Karpas-422 (cell line): Measurements from ENCODE around the gene RFPL3. TPM values are rescaled to one million over a fixed set of nuclear protein-coding genes. Genes with fewer than 3 reads are reported as not detected.

Experiments
- DNase-seq: peaks from one replicate; pipeline ENCODE4 v3.0.0-alpha.2; 2015
- H2AFZ ChIP-seq: fragments of 200-600 bp; sonication (generic); 2 replicates; pipeline ENCODE4 v1.6.1; 2014; ENCODE audit warnings: antibody characterized with exemption, low read length, mixed read lengths
- H3K27ac ChIP-seq: fragments of 200-600 bp; sonication (generic); 2 replicates; pipeline ENCODE4 v1.5.1; 2014; ENCODE audit warnings: mild to moderate bottlenecking, low read length, moderate library complexity
- H3K27me3 ChIP-seq: fragments of 200-600 bp; sonication (generic); 2 replicates; pipeline ENCODE4 v1.6.1; 2014; ENCODE audit warnings: low read length, mixed read lengths
- H3K36me3 ChIP-seq: fragments of 200-600 bp; sonication (generic); 2 replicates; pipeline ENCODE4 v1.6.1; 2014; ENCODE audit warnings: low read length, mixed read lengths; ENCODE audit not compliant: insufficient read depth
- H3K4me1 ChIP-seq: fragments of 200-600 bp; sonication (generic); 2 replicates; pipeline ENCODE4 v1.6.1; 2014; ENCODE audit warnings: mild to moderate bottlenecking, low read length, mixed read lengths
- H3K4me2 ChIP-seq: fragments of 200-600 bp; sonication (generic); 2 replicates; pipeline ENCODE4 v1.6.1; 2014; ENCODE audit warnings: low read length, low read depth, mild to moderate bottlenecking; ENCODE audit not compliant: poor library complexity, severe bottlenecking
- H3K4me3 ChIP-seq: fragments of 200-600 bp; sonication (generic); 2 replicates; pipeline ENCODE4 v1.5.1; 2014; ENCODE audit warnings: mild to moderate bottlenecking, antibody characterized with exemption, low read length, mixed read lengths
- H3K79me2 ChIP-seq: fragments of 200-600 bp; sonication (generic); 2 replicates; pipeline ENCODE4 v1.6.1; 2014; ENCODE audit warnings: mild to moderate bottlenecking, low read length, mixed read lengths
- H3K9ac ChIP-seq: fragments of 200-600 bp; sonication (generic); 2 replicates; pipeline ENCODE4 v1.6.0; 2014; ENCODE audit warnings: low read length
- H3K9me2 ChIP-seq: fragments of 200-600 bp; sonication (generic), shearing (Covaris generic); replicated peaks from 2 replicates; pipeline ENCODE4 v1.6.0; 2014; ENCODE audit warnings: mild to moderate bottlenecking, low read length, moderate library complexity; ENCODE audit not compliant: insufficient read depth
- H3K9me3 ChIP-seq: fragments of 300-700, 200-600 bp; sonication (generic); 2 replicates; pipeline ENCODE4 v1.6.1; 2014; ENCODE audit warnings: low read length, mixed read lengths
- H4K20me1 ChIP-seq: fragments of 200-600 bp; sonication (generic); 2 replicates; pipeline ENCODE4 v1.6.1; 2014; ENCODE audit warnings: mild to moderate bottlenecking, antibody characterized with exemption, low read length, low read depth; ENCODE audit not compliant: insufficient read depth
- total RNA-seq: library from RNA; depleted of rRNA; stranded (reverse); fragments of >200 nt; shearing (Covaris generic); gene quantifications from 2 replicates; pipeline ENCODE4 v1.2.3, GENCODE V29; 2014; ENCODE audit warnings: low replicate concordance

The RFPL3 gene
- total RNA-seq, 1 experiment from 2014 or later = not detected

DNA sequence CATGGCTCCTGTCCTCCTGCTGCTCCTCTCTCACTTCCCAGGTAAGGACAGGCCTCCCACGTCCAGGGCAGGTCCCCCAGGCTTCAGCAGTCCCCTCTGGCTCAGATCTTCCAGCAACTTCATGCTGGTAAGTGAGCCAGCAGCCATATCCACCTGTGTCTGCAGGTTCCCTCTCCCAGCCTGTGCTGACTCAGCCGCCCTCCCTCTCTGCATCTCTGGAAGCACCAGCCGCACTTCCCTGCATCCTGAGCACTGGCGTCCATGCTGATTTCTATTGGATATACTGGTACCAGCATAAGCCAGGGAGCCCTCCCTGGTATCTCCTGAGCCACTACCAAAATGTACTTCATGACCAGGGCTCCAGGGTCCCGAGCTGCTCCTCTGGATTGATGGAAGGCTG, 19.0 kb downstream of the RFPL3 start:
- Histone ChIP-seq H2AFZ (no peak overlapping the region), H3K79me2 (no peaks in the 10 kb centered on the region), H3K27ac (no peak overlapping the region), H3K9ac (no peak overlapping the region), H3K4me2 (no peak overlapping the region), H3K4me3 (no peak overlapping the region), H3K36me3 (no peaks in the 10 kb centered on the region), H4K20me1 (no peaks in the 10 kb centered on the region), H3K9me3 (no peaks in the 10 kb centered on the region), H3K4me1 (no peaks in the 10 kb centered on the region), H3K27me3 (no peaks in the 10 kb centered on the region), H3K9me2 (no peaks in the 10 kb centered on the region)
- no peak for DNase-seq

DNA sequence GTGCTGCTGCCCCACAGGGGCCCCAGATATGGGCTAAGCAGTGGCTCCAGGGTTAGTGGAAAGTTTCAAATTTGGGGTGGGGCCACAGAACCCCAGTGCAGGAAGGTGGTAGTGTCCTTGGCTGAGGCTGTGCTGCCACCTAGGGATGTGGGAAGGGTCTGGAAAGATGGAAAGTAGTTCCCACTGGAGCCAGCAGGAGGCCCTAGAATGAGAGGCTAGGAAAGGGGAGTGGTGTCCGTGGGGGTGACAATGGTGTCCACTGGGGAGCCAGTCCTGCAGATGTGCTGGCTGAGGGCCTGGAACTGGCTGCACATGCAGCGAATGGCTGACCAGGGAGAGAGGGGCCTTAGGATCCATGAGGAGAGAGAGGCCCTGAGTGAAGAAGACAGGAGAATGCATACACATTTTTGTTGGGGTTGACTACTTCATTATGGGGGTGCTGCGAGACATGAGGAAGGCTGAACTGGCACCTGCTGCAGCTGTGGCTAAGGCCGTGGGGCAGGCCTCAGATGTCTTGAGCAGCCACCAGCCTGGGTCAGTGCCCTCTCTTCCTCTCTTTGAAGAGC, 21.1 kb downstream of the RFPL3 start:
- Histone ChIP-seq H3K9me2 (no peaks in the 10 kb centered on the region), H3K36me3 (no peaks in the 10 kb centered on the region), H3K9me3 (no peaks in the 10 kb centered on the region), H4K20me1 (no peaks in the 10 kb centered on the region), H3K27me3 (no peaks in the 10 kb centered on the region), H2AFZ (no peak overlapping the region), H3K4me1 (no peaks in the 10 kb centered on the region), H3K79me2 (no peaks in the 10 kb centered on the region), H3K27ac (no peak overlapping the region), H3K4me2 (no peak overlapping the region), H3K9ac (no peak overlapping the region), H3K4me3 (no peak overlapping the region)
- peak; percentile 71 for DNase-seq

DNA sequence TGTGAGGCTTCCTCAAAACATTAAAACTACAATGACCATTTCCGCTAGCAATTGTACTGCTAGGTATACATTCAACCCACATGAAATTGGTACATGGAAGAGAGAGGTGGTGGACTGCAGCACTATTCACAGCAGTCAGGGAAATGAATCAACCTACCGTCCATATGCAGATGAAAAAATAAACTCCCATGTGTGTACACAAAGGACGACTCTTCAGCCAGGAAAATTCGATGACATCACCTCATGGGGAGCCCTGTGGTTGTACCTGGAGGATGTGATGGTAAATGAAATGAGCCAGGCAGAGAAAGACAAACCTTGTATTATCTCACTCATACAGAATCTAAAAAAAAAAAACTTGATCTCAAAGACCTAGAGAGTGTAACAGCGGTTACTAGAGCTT, 23.3 kb downstream of the RFPL3 start:
- no peak for DNase-seq

DNA sequence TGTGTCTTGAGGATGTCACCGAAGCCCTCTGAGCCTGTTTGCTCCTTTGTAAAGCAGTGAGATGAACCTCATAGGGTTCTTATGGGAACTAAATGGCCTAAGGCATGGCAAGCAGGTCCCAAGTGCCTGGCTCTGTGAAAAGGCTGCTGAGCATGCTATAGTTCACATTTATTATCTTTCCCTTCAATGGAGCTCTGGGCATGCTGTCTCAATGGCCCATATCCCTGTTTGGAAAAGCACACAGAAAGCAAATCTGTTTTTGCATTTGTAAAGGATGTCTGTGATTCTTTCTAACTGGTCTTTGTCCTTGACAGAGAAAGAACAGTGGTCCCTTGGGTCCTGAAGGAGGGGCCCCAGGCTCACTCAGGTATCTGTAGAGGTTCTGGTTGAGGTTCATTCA, 28.0 kb downstream of the RFPL3 start:
- H3K4me3 ChIP-seq = no peak overlapping the region
- no peak overlapping the region for H3K27ac ChIP-seq
- 0 out of 2 replicates have a peak, but pooled peaks cover 4% of the 10 kb centered on the region for H4K20me1 ChIP-seq
- no peaks in the 10 kb centered on the region for H3K79me2 ChIP-seq
- no peaks in the 10 kb centered on the region for H3K9me3 ChIP-seq
- no peaks in the 10 kb centered on the region for H3K27me3 ChIP-seq
- H3K4me2 ChIP-seq = no peak overlapping the region
- H3K9ac ChIP-seq = no peak overlapping the region
- peaks cover 26% of the 10 kb centered on the region; the same call in 1 of the 2 replicates for H3K36me3 ChIP-seq
- DNase-seq = no peak
- H3K4me1 ChIP-seq = no peaks in the 10 kb centered on the region
- no peaks in the 10 kb centered on the region for H3K9me2 ChIP-seq
- no peak overlapping the region for H2AFZ ChIP-seq

More for the DNA sequence above, 23.3 kb downstream of the RFPL3 start:
- no peaks in the 10 kb centered on the region for H3K9me2 ChIP-seq
- H3K79me2 ChIP-seq = no peaks in the 10 kb centered on the region
- H3K27ac ChIP-seq = no peak overlapping the region
- no peaks in the 10 kb centered on the region for H3K9me3 ChIP-seq
- no peak overlapping the region for H3K9ac ChIP-seq
- H2AFZ ChIP-seq = no peak overlapping the region
- peaks cover 3% of the 10 kb centered on the region; the same call in 1 of the 2 replicates for H3K36me3 ChIP-seq
- H3K27me3 ChIP-seq = no peaks in the 10 kb centered on the region
- H3K4me3 ChIP-seq = no peak overlapping the region
- no peaks in the 10 kb centered on the region for H3K4me1 ChIP-seq
- H3K4me2 ChIP-seq = no peak overlapping the region
- H4K20me1 ChIP-seq = no peaks in the 10 kb centered on the region

DNA sequence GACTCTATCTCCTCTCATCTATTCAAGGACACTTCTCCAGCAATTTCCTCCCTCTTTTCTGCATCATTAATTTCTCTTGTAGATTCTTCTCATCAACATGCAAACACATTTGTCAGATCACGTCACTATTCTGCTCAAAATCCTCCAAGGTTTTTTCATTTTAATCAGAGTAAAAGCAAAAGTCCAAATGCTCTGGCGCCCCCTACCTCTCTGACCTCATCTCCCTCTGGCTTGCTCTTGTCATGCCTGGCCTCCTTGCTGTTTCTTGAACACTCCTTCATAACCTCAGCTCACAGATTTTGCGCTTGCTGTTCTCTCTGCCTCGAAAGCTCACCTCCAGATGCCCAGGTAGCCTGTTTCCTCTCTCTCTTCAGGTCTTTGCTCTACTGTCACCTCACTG, 32.0 kb downstream of the RFPL3 start:
- Histone ChIP-seq H4K20me1 (0 out of 2 replicates have a peak, but pooled peaks cover 4% of the 10 kb centered on the region), H3K79me2 (no peaks in the 10 kb centered on the region), H3K4me3 (no peak overlapping the region), H3K27me3 (no peaks in the 10 kb centered on the region), H3K9me2 (no peaks in the 10 kb centered on the region), H3K4me1 (no peaks in the 10 kb centered on the region), H3K9ac (no peak overlapping the region), H2AFZ (no peak overlapping the region), H3K9me3 (no peaks in the 10 kb centered on the region), H3K27ac (no peak overlapping the region), H3K36me3 (peaks cover 50% of the 10 kb centered on the region; the same call in 1 of the 2 replicates), H3K4me2 (no peak overlapping the region)
- DNase-seq = peak; percentile 65

DNA sequence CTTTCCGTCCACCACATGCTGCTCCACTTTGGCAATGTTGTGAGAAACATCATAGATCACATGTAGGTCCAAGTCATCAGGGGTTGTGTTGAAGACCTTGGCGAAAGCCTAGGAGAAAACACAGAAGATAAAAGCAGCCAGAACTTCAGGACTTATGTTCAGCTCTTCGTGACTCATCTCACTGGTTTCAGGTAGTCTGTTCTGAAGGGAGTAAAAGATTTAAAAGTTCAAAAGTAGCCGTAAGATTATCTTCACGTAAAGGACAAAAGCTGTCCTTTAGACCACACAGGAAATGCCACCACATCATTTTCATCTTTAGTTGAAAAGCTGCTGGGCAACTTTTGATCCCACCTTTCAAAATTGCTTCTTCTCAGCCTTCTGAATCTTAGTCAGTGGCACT, 37.4 kb downstream of the RFPL3 start:
- no peaks in the 10 kb centered on the region for H3K27me3 ChIP-seq
- H3K4me3 ChIP-seq = no peak overlapping the region
- DNase-seq = no peak
- H3K4me1 ChIP-seq = no peaks in the 10 kb centered on the region
- no peak overlapping the region for H3K4me2 ChIP-seq
- no peaks in the 10 kb centered on the region for H4K20me1 ChIP-seq
- H3K9me2 ChIP-seq = no peaks in the 10 kb centered on the region
- no peaks in the 10 kb centered on the region for H3K79me2 ChIP-seq
- H3K9ac ChIP-seq = no peak overlapping the region
- peaks cover 55% of the 10 kb centered on the region; the same call in 1 of the 2 replicates for H3K36me3 ChIP-seq
- no peaks in the 10 kb centered on the region for H3K9me3 ChIP-seq
- H2AFZ ChIP-seq = no peak overlapping the region
- H3K27ac ChIP-seq = no peak overlapping the region

DNA sequence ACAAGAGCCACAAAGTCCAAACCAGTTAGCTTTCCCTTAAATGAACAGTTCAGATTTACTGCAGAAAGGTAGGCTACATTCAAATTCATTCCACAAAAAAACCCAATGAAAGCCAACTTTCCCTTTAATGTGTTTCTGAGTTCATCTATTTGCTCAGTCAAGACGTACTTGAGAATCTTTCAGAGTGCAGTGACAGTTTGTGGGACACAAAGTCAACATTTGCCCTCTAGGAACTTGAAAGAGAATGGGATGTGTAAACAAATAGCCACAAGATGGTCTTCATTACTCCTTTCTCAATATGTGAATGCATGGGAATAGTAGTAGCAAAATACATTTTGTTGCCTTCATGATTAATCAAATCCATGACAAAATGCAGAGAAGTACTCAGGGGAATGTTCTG, 38.6 kb downstream of the RFPL3 start:
- Histone ChIP-seq H2AFZ (no peak overlapping the region), H3K4me2 (no peak overlapping the region), H3K4me1 (no peaks in the 10 kb centered on the region), H3K9me2 (no peaks in the 10 kb centered on the region), H4K20me1 (no peaks in the 10 kb centered on the region), H3K4me3 (no peak overlapping the region), H3K27me3 (no peaks in the 10 kb centered on the region), H3K36me3 (peaks cover 58% of the 10 kb centered on the region), H3K9ac (no peak overlapping the region), H3K79me2 (no peaks in the 10 kb centered on the region), H3K27ac (no peak overlapping the region), H3K9me3 (no peaks in the 10 kb centered on the region)
- DNase-seq = no peak

DNA sequence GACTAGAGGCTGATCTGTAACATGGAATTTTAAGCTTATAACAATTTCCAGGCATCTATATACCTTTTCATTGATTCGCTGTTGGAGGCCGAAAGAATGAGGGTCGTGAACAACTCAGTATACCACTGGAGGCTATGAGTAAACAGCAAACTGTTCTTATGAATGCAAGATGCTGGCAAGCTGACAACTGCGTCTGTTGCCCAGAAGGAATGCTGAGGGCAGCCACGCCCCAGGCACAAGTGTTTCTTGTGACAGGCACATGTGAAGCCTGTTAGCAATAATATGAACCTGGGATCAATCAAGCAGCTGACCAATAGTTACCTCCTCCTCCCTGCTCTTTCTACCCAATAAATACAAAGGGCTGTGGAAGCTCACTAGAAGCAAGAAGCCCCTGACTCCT, 39.1 kb downstream of the RFPL3 start:
- H3K9me3 ChIP-seq = no peaks in the 10 kb centered on the region
- no peak overlapping the region for H3K27ac ChIP-seq
- no peaks in the 10 kb centered on the region for H3K4me1 ChIP-seq
- no peak overlapping the region for H3K9ac ChIP-seq
- peaks cover 63% of the 10 kb centered on the region for H3K36me3 ChIP-seq
- H2AFZ ChIP-seq = no peak overlapping the region
- H3K27me3 ChIP-seq = no peaks in the 10 kb centered on the region
- no peak overlapping the region for H3K4me3 ChIP-seq
- H3K79me2 ChIP-seq = no peaks in the 10 kb centered on the region
- H4K20me1 ChIP-seq = no peaks in the 10 kb centered on the region
- DNase-seq = no peak
- no peak overlapping the region for H3K4me2 ChIP-seq
- no peaks in the 10 kb centered on the region for H3K9me2 ChIP-seq
